HEK293 (cell line): Measurements from ENCODE around the gene LMAN1L.

Source experiments
- ATF2 ChIP-seq: fragments of 450-650 bp; formaldehyde crosslinking; IDR thresholded peaks from 2 replicates; pipeline ENCODE4 v1.5.1; 2016; ENCODE audit warnings: missing biosample characterization, missing genetic modification characterization, low read depth
- GFI1B ChIP-seq: fragments of 450-650 bp; formaldehyde crosslinking; IDR thresholded peaks from 2 replicates; pipeline ENCODE4 v1.5.1; 2016; ENCODE audit warnings: missing biosample characterization, missing genetic modification characterization
- REST ChIP-seq: fragments of 450-650 bp; formaldehyde crosslinking; IDR thresholded peaks from 2 replicates; pipeline ENCODE4 v1.5.1; 2016; ENCODE audit warnings: missing biosample characterization, missing genetic modification characterization
- TRIM28 ChIP-seq: IDR thresholded peaks from 2 replicates; pipeline ENCODE4 v1.6.1; 2011; ENCODE audit warnings: low read length, control low read depth, borderline replicate concordance
- ZNF121 ChIP-seq: fragments of 450-650 bp; formaldehyde crosslinking; IDR thresholded peaks from 2 replicates; pipeline ENCODE4 v1.5.1; 2016; ENCODE audit warnings: missing biosample characterization, missing genetic modification characterization
- ZNF416 ChIP-seq: fragments of 450-650 bp; formaldehyde crosslinking; IDR thresholded peaks from 2 replicates; pipeline ENCODE4 v1.5.1; 2016; ENCODE audit warnings: missing biosample characterization, missing genetic modification characterization
- ZNF571 ChIP-seq: fragments of 450-650 bp; formaldehyde crosslinking; IDR thresholded peaks from 2 replicates; pipeline ENCODE4 v1.5.0; 2017; ENCODE audit warnings: missing biosample characterization, missing genetic modification characterization

DNA sequence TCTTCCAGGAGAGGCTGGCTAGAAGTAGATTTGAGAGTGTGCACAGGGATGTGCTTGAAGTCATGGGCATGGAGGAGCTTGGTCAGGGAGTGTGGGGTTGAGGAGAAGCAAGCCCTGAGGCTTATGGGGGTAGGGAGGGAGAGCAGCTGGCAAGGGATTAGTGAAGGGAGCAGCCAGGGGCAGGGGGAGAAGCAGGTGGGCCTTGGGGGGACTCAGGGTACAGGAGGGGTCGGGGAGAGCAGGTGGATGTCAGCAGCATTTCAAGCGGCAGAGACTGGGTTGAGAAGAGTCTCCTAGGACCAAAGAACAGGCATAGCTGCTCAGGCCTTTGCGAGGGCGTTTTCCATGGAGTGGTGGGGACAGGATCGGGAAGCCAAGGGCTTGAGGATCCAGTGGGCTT is 3.4 kb upstream of the LMAN1L start:
- TF ChIP-seq ATF2 (tag by site-specific recombination): no peak
- TF ChIP-seq ZNF416 (tag by site-specific recombination): no peak
- no peak for TF ChIP-seq REST
- no peak for TF ChIP-seq TRIM28
- no peak for TF ChIP-seq ZNF571 (tag by site-specific recombination)
- TF ChIP-seq GFI1B: no peak
- no peak for TF ChIP-seq ZNF121
